ACC112 (cell line): ENCODE results near the gene CRYL1.
"Not testable (repeated sequence)": the region's sequence is repeated elsewhere in the genome, so short reads cannot be mapped to it uniquely, and the experiment has no call there.

Source experiments
- H2AFZ ChIP-seq: fragments of 200-600 bp; sonication (generic); one replicate; pipeline ENCODE4 v1.6.0; 2017; ENCODE audit warnings: antibody characterized with exemption, low read length; ENCODE audit not compliant: unreplicated experiment
- H3K27ac ChIP-seq: fragments of 200-600 bp; sonication (generic); 2 replicates; pipeline ENCODE4 v1.5.1; 2014; ENCODE audit warnings: low read depth, mild to moderate bottlenecking, antibody characterized with exemption, low read length, moderate library complexity
- H3K27me3 ChIP-seq: fragments of 200-600 bp; sonication (generic); 2 replicates; pipeline ENCODE4 v1.6.1; 2014; ENCODE audit warnings: mild to moderate bottlenecking, antibody characterized with exemption, low read length, moderate library complexity, mixed read lengths; ENCODE audit not compliant: insufficient read depth
- H3K36me3 ChIP-seq: fragments of 200-600 bp; sonication (generic); 2 replicates; pipeline ENCODE4 v1.6.1; 2016; ENCODE audit warnings: mild to moderate bottlenecking, antibody characterized with exemption, low read length, moderate library complexity, mixed read lengths; ENCODE audit not compliant: insufficient read depth
- H3K4me1 ChIP-seq: fragments of 200-600 bp; sonication (generic); one replicate; pipeline ENCODE4 v1.6.1; 2016; ENCODE audit warnings: low read length, mixed read lengths; ENCODE audit not compliant: insufficient read depth, unreplicated experiment, control insufficient read depth
- H3K4me3 ChIP-seq: fragments of 200-600 bp; sonication (generic); 2 replicates; pipeline ENCODE4 v1.5.1; 2014; ENCODE audit warnings: mild to moderate bottlenecking, low read depth, low read length
- H3K79me2 ChIP-seq: fragments of 200-600 bp; sonication (generic); one replicate; pipeline ENCODE4 v1.6.0; 2016; ENCODE audit warnings: low read length; ENCODE audit not compliant: control insufficient read depth, unreplicated experiment, insufficient read depth

The CRYL1 gene

DNA sequence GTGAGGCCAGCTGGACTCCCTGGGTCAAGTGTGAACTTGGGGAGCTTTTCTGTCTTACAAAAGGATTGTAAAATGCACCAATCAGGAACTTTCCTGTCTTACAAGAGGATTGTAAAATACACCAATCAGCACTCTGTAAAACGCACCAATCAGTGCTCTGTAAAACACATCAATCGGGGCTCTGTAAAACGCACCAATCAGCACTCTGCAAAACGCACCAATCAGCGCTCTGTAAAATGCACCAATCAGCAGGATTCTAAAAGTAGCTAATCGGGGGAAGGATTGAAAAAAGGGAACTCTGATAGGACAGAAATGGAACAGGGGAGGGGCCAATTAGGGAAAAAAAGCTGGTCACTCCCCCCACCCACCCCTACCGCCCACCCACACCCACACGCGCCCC, 91.4 kb downstream of the CRYL1 start:
- not testable (repeated sequence) for H2AFZ ChIP-seq, H3K27ac ChIP-seq, H3K4me1 ChIP-seq, H3K36me3 ChIP-seq, H3K4me3 ChIP-seq, H3K79me2 ChIP-seq, H3K27me3 ChIP-seq

DNA sequence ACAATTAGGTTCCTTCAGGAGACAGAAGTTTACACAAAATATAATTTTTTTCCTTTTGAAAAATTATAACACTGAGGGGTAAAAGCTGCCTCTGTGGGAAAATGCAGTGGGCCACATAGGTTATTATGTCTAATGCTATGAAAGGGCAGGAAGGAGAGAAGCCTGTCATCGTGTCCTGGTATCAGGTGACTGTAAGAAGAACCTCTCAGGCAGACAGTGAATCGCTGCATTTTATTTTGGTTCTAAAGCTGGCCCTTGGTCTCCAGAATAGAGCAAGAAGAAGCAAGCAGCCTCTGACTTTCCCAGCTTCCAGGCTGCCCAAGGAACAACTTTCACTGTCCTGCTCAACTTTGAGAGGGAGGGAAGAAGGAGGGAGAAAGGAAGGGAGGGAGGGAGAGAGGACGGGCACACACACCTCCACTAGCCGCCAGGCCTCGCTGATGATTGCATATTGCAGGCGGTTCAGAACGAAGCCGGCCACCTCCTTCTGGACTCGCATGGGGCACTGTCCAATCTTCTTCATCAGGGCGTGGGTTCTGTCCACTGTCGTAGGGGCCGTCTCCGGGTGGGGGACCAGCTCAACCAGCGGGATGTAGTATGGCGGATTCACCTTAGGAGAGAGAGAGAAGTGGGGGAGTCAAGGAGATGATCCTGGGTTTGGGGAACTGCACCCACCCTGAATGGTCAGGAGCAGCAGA, 93.8 kb downstream of the CRYL1 start:
- no peak overlapping the region for H3K27ac ChIP-seq
- no peaks in the 10 kb centered on the region for H3K27me3 ChIP-seq
- no peaks in the 10 kb centered on the region for H3K36me3 ChIP-seq

DNA sequence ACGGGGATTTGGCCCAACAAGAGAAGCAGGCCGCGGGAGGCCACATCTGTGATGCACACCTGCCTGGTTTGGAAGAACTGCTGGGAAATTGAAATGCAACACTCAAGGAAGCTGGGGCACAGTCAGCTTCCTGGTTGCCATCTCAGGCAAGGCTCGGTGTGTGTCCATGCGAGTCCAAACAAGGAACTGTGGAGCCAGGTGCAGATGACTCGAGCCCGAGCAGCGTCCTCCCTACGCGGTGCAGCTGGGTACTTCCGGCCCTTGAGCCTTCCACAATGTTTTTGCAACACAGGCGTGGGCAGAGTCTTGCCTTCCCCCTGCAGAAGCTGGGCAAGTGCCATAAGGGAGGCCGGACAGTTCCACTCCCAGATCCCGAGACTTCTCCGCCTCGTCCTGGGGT, 94.6 kb downstream of the CRYL1 start:
- H3K36me3 ChIP-seq, result no peaks in the 10 kb centered on the region
- no peaks in the 10 kb centered on the region for H3K4me1 ChIP-seq
- no peak overlapping the region for H2AFZ ChIP-seq
- no peaks in the 10 kb centered on the region for H3K27me3 ChIP-seq
- no peak overlapping the region for H3K4me3 ChIP-seq
- no peaks in the 10 kb centered on the region for H3K79me2 ChIP-seq
- H3K27ac ChIP-seq, result no peak overlapping the region

More for the DNA sequence above, 93.8 kb downstream of the CRYL1 start:
- Histone ChIP-seq H2AFZ (no peak overlapping the region), H3K79me2 (no peaks in the 10 kb centered on the region), H3K4me1 (no peaks in the 10 kb centered on the region), H3K4me3 (no peak overlapping the region)

DNA sequence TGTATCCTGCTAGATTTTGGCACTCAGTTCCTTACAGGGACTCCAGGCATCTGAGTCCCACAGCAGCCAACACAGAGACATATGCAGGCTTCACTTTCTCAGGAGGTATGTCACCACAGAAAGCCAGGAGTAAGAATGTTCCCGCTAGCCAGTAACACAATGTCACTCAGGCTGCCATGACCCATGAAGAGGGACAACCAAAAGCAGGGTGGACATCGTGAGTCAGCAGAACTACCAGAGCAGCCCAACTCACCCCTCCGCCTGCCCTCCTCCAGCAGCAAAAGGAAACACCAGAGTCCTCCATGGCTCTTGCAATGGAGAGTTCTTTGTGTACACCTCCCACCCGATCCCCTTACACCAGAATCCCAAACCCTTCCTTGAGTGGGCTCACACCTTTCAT, 95.4 kb downstream of the CRYL1 start:
- Histone ChIP-seq H3K36me3 (no peaks in the 10 kb centered on the region), H3K27me3 (no peaks in the 10 kb centered on the region), H3K4me3 (no peak overlapping the region), H3K27ac (no peak overlapping the region), H3K79me2 (no peaks in the 10 kb centered on the region), H2AFZ (no peak overlapping the region), H3K4me1 (no peaks in the 10 kb centered on the region)

DNA sequence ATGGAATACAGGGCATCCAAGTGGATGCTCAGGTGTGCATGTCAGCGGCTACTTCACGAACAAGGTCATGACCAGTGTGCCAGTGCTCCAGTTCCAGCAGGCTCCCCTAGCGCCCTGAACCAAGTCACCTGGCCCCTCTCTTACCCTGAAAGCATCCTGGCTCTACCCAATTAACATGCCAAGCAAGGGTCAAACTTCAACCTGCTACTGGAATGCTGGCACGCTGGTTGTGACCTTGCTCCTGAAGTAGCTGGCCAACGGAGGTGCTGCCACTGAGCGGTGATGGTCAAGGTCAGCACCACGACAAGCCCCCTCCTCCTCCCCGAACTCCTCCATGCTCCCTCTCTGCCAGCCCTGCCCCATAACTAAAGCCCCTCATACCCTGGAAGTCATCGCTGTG, 96.0 kb downstream of the CRYL1 start:
- no peaks in the 10 kb centered on the region for H3K4me1 ChIP-seq
- H3K79me2 ChIP-seq, result no peaks in the 10 kb centered on the region
- H3K36me3 ChIP-seq, result no peaks in the 10 kb centered on the region
- no peak overlapping the region for H2AFZ ChIP-seq
- no peaks in the 10 kb centered on the region for H3K27me3 ChIP-seq
- H3K27ac ChIP-seq, result no peak overlapping the region
- no peak overlapping the region for H3K4me3 ChIP-seq

DNA sequence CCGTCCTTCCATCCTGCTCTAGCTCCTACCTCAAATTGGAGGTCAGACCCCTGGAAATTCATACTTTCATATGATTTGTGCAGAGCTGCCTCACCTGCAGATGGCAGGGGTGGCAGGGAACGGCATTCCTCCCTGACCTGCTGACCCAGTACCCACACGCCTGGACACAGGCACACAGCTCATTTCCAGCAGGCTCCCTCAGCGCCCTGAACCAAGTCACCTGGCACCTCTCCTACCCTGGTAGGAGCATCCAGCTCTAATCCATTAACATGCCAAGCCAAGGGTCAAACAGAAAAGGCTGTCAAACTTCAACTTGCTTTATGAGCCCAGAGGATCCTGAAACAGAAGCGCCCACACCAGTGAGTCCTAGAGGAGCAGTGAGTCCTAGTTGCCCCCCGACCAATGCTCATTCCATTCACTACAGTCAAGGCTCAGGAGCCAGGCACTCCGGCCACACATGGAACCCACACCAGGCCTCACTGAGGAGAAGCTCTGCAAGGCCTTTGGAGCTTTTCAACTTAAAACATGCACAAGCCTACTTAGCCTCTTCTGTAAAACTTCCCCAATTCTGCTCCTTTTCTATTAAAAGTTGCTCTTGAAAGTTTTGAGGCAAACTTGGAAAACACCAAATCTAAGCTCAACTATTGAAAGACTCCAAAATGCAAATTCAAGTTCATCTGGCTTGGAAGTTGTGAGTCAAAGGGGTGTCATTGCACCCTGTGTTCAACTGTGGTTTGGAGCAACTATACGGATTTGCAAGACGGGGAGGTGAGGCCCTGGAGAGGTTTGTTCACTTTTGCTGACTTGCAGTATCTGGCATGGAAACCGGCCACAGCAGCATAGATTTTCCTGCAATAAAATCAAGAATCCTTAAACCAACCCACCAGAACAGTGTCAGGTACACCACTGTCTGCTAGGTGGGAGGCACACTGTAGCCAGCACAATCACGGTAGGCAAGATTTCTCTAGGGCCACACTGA, 96.7 kb downstream of the CRYL1 start:
- Histone ChIP-seq H3K4me1 (no peaks in the 10 kb centered on the region), H2AFZ (no peak overlapping the region), H3K27ac (no peak overlapping the region), H3K36me3 (no peaks in the 10 kb centered on the region), H3K79me2 (no peaks in the 10 kb centered on the region), H3K4me3 (no peak overlapping the region), H3K27me3 (no peaks in the 10 kb centered on the region)

DNA sequence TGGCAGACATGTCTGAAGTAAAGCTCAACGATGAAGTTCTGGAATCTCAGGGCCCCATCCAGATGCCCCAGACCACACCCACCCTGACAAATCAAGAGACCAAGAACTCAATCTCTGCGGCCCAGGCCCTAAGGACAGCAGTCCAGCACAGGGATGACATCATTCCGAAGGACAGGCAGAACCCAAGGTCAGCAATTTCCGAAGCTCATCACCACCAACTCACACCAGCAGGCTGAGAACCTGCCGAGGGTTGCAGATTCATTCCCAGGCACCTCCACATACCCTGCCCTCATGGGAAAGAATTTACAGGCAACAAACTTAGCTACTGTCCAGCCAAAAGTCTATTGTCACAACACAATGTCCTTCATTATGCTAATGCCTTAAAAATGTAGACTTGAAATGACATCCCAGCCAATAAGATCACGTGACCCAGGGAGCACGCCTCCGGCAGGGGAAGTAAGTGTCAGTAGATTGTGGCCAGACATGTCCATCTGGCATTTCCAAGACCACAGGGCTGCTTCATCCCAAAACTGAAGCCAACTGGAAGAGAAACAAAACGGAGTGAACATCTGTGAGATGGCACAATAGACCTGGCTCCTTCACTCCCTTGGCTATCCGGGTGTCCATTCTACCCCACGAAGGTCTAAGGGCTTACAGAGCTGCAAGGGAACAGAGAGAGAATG, 98.8 kb downstream of the CRYL1 start:
- H3K79me2 ChIP-seq, result no peaks in the 10 kb centered on the region
- no peaks in the 10 kb centered on the region for H3K27me3 ChIP-seq
- H2AFZ ChIP-seq, result no peak overlapping the region
- no peaks in the 10 kb centered on the region for H3K36me3 ChIP-seq
- no peak overlapping the region for H3K27ac ChIP-seq
- H3K4me3 ChIP-seq, result no peak overlapping the region
- H3K4me1 ChIP-seq, result no peaks in the 10 kb centered on the region

DNA sequence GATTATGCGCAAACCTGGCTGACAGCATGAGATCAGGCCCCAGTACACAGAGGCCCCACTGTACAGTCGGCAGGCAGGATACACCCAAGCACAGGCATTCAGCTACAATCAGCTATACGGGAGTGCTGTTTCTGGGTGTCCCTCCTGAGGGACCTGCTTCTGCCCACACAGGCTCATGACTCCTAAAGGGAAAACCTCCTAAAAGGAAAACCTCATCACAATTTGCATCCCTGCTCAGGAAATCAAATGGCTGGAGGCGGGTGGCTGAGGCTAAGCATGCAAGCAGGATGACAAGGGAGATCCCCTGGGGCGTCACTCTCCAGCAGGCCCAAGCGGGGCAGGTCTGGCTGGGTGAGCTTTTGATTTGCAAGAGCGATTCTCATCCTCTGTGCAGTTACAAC, 99.8 kb downstream of the CRYL1 start:
- no peaks in the 10 kb centered on the region for H3K79me2 ChIP-seq
- no peak overlapping the region for H3K4me3 ChIP-seq
- no peaks in the 10 kb centered on the region for H3K36me3 ChIP-seq
- no peaks in the 10 kb centered on the region for H3K27me3 ChIP-seq
- H2AFZ ChIP-seq, result no peak overlapping the region
- H3K27ac ChIP-seq, result no peak overlapping the region
- no peaks in the 10 kb centered on the region for H3K4me1 ChIP-seq

DNA sequence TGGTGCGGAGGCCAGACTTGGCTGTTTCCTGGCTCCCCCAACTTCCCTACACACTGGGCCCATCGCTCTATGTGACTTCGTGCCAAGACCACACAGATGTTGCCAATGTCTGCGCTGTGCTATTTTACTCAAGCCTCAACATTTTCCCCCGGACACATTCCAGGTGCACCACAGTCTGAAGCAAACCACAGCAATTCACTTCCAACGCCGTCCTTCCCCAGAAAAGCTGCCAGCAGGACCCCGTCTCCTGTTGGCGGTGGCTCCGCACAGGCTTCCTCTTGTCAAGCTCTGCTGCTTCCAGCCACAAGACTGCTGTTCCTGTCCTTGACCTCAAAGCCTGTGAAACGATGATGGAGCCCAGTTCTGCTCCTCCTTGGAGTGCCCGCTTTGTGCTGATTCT, 100.7 kb downstream of the CRYL1 start:
- H2AFZ ChIP-seq, result no peak overlapping the region
- H3K4me3 ChIP-seq, result no peak overlapping the region
- H3K36me3 ChIP-seq, result no peaks in the 10 kb centered on the region
- no peaks in the 10 kb centered on the region for H3K27me3 ChIP-seq
- no peak overlapping the region for H3K27ac ChIP-seq
- no peaks in the 10 kb centered on the region for H3K79me2 ChIP-seq
- H3K4me1 ChIP-seq, result peaks cover 4% of the 10 kb centered on the region

DNA sequence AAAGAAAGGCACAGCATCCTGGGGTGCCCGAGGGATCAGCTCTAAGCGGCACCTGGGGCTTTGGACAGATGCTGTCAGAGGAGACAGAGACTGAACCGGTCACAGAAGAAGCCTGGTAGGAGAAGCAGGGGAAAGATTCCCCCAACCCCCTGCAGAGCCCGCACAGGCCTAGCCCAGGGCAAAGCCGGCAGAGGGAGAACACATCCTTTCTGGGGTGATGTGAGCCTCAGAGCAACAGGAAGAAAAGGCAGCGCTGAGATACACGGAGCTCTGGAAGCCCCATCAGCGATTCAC, 101.2 kb downstream of the CRYL1 start:
- no peak overlapping the region for H3K27ac ChIP-seq
- H3K36me3 ChIP-seq, result no peaks in the 10 kb centered on the region
- H3K27me3 ChIP-seq, result no peaks in the 10 kb centered on the region
- no peak overlapping the region for H2AFZ ChIP-seq
- no peaks in the 10 kb centered on the region for H3K79me2 ChIP-seq
- H3K4me1 ChIP-seq, result peaks cover 4% of the 10 kb centered on the region
- H3K4me3 ChIP-seq, result no peak overlapping the region
